ENCODE measurements around the gene DPEP1. TPM values are rescaled to one million over a fixed set of nuclear protein-coding genes. Genes with fewer than 3 reads are reported as not detected.

Gene DPEP1
- total RNA-seq, 1 donor from 2014 or later = 36.3 TPM

DNA sequence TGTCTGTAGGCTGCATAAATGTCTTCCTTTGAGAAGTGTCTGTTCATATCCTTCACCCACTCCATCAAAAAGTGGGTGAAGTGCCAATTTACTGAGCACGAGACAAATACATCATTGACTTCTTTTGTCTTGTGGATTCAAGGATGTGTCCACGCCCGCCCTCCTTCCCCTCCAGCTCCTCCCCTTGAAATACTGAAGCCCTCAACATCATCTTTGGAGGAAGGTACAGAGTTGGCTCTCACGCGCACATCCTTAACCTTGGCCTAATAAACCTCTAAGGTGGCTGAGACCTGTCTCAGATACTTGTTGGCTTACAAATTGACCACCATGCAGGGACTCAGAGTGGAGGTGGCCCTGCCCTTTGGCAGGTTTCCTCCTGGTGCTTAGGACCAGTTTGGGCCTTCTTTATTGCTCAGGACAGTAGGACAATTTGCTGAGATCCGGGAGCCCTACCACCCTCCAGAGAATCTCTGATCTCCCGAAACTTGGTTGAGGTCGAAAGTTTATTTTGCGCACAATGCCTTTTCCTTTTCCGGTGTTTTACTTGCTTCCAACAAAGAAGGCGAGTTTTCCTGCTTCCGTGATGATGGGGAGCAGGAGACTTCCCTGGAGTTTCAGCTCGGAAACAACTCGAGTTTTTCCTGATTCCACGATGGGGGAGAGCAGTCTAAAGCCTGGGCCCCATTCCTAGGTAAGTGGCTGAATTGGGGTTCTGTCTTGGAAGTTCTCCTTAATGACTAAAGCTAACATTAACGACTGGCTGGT, 58.9 kb downstream of the DPEP1 start:
- TF ChIP-seq, protein P1, sequence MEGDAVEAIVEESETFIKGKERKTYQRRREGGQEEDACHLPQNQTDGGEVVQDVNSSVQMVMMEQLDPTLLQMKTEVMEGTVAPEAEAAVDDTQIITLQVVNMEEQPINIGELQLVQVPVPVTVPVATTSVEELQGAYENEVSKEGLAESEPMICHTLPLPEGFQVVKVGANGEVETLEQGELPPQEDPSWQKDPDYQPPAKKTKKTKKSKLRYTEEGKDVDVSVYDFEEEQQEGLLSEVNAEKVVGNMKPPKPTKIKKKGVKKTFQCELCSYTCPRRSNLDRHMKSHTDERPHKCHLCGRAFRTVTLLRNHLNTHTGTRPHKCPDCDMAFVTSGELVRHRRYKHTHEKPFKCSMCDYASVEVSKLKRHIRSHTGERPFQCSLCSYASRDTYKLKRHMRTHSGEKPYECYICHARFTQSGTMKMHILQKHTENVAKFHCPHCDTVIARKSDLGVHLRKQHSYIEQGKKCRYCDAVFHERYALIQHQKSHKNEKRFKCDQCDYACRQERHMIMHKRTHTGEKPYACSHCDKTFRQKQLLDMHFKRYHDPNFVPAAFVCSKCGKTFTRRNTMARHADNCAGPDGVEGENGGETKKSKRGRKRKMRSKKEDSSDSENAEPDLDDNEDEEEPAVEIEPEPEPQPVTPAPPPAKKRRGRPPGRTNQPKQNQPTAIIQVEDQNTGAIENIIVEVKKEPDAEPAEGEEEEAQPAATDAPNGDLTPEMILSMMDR (IDR thresholded peaks at IDR 0.05; ENCODE audit: unreplicated experiment) = no peak
- Mint-ChIP-seq H3K27ac (no peak overlapping the region), H3K4me1 (ENCODE audit: low read depth) (no peaks in the 10 kb centered on the region), H3K27me3 (no peaks in the 10 kb centered on the region), H3K36me3 (ENCODE audit: insufficient read depth) (peaks cover 19% of the 10 kb centered on the region), H3K4me3 (ENCODE audit: low read depth) (no peak overlapping the region), H3K9me3 (ENCODE audit: low read depth) (no peaks in the 10 kb centered on the region)
- DNase-seq (ENCODE audit: low spot score, unreplicated experiment) = no peak

DNA sequence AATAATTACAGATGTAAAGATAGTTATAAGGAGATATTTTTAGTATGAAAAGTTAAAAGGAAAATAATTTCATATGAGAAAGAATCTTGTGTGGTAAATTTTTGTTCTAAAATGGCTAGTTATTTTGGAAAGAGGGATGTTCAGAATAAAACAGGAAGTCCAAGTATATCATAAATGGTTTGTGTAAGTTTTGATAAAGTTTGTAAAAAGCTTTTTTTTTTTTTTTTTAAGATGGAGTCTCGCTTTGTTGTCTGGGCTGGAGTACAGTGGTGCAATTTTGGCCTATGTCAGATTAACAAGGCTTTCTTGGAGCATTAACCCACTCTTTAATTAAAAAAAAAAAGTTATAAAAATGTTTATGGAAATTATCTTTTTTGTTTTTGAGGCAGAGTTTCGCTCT, 64.8 kb downstream of the DPEP1 start:
- Mint-ChIP-seq H3K4me3 (ENCODE audit: low read depth) (no peak overlapping the region), H3K4me1 (ENCODE audit: low read depth) (no peaks in the 10 kb centered on the region), H3K9me3 (ENCODE audit: low read depth) (peaks cover 6% of the 10 kb centered on the region), H3K27me3 (no peaks in the 10 kb centered on the region), H3K36me3 (ENCODE audit: insufficient read depth) (peaks cover 49% of the 10 kb centered on the region), H3K27ac (no peak overlapping the region)
- TF ChIP-seq, protein P1 (IDR thresholded peaks at IDR 0.05; ENCODE audit: unreplicated experiment) = no peak
- no peak for DNase-seq (ENCODE audit: low spot score, unreplicated experiment)

DNA sequence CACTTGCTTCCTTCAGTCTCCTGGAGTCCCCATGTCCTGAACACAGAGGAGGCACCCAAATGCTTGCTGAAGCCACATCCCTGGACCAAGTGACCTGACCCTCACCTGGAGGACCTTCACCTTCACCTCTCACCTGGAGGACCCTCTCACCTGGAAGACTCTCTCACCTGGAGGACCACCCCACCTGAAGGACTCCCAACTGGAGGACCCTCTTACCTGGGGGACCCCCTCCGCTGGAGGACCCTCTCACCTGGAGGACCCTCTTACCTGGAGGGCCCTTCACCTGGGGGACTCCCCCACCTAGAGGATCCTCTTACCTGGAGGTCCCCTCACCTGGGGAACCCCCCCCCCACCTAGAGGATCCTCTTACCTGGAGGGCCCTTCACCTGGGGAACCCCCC, 72.5 kb downstream of the DPEP1 start:
- Mint-ChIP-seq H3K9me3 (ENCODE audit: low read depth) (peaks cover 15% of the 10 kb centered on the region), H3K36me3 (ENCODE audit: insufficient read depth) (peaks cover 52% of the 10 kb centered on the region), H3K27me3 (no peaks in the 10 kb centered on the region), H3K27ac (peak overlapping the region; percentile 74), H3K4me3 (ENCODE audit: low read depth) (peak overlapping the region; percentile 18), H3K4me1 (ENCODE audit: low read depth) (peaks cover 11% of the 10 kb centered on the region)
- no peak for DNase-seq (ENCODE audit: low spot score, unreplicated experiment)
- TF ChIP-seq, protein P1 (IDR thresholded peaks at IDR 0.05; ENCODE audit: unreplicated experiment) = no peak

DNA sequence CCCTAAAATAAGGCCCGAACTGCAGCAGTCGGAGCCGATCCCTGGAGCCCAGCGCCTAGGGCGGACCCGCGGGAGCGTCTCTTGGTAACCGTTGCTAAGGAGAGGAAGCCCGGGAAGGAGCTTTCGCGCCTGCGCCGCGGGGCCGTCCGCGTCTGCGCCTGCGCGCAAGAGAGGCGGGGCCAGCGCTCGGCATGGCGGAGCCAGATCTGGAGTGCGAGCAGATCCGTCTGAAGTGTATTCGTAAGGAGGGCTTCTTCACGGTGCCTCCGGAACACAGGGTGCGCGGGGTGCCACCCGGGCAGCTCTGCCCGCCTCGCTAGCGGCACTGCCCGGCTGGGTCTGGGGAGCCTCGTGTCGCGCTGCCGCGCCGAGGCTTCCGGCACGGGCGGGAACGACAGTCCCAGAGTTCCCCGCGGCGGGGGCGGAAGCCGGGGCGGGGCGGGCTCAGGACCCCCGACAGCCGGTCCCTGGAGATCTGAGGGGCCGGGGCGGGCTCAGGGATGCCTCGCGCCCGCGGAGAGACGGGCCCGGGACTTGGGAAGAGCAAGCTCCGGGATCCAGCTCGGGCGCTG, 73.2 kb downstream of the DPEP1 start, which contains the start of gene CDK10:
CDK10 (plus strand) TSS at position 170 of the 572 bp plus-strand sequence; CDS start at position 192, 22 bp downstream.
- TF ChIP-seq, protein P1 (IDR thresholded peaks at IDR 0.05; ENCODE audit: unreplicated experiment) = no peak
- H3K9me3 Mint-ChIP-seq (ENCODE audit: low read depth) = peaks cover 15% of the 10 kb centered on the region
- H3K36me3 Mint-ChIP-seq (ENCODE audit: insufficient read depth) = peaks cover 46% of the 10 kb centered on the region
- H3K4me3 Mint-ChIP-seq (ENCODE audit: low read depth) = peak within 1 kb of the TSS; percentile 88
- H3K4me1 Mint-ChIP-seq (ENCODE audit: low read depth) = peaks cover 11% of the 10 kb centered on the region
- no peaks in the 10 kb centered on the region for H3K27me3 Mint-ChIP-seq
- H3K27ac Mint-ChIP-seq = peak within 1 kb of the TSS; percentile 98
- DNase-seq (ENCODE audit: low spot score, unreplicated experiment) = peak; percentile 91

DNA sequence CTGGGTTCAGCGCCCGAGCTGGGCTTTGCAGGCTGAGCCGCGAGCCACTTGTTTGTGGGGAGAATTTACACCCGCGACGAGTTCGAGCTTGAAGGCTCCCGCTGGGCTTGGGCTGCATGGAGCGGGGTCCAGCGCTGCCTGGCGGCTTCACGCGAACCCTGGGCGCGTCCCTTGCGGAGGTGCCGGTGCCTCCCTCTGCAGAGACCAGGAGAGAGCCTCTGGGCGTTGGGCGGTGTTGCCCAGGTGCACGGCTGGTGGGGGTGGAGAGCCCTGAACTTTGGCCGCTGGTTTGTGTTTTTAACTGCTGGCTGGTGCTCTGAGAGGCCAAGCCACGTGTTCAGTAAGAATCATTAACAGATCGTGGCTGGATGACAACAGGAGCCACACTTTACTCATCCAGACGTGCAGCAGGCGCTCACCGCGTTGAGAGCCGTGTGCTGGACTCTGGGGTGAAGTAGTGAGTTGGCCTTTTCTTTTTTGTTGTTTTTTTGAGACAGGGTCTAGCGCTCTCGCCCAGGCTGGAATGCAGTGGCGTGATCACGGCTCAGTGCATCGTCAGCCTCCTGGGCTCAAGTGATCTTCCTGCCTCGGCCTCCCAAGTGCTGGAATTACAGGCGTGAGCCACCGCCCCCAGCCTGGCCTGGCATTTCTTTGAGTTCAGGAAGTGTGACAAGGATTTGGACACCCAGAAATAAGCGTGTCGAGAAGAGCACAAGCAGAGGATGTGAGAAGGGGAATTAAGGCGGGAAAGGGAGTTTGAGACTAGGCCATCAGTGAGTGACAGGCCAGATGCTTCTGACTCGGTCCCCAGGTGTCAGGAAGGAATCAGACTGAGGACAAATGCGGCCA, 73.9 kb downstream of the DPEP1 start:
- DNase-seq (ENCODE audit: low spot score, unreplicated experiment) = peak; percentile 42

More for the DNA sequence above, 73.9 kb downstream of the DPEP1 start:
- peaks cover 11% of the 10 kb centered on the region for H3K4me1 Mint-ChIP-seq (ENCODE audit: low read depth)
- H3K36me3 Mint-ChIP-seq (ENCODE audit: insufficient read depth) = peaks cover 40% of the 10 kb centered on the region
- H3K27me3 Mint-ChIP-seq = no peaks in the 10 kb centered on the region
- H3K9me3 Mint-ChIP-seq (ENCODE audit: low read depth) = peaks cover 9% of the 10 kb centered on the region
- peak overlapping the region; percentile 98 for H3K27ac Mint-ChIP-seq
- TF ChIP-seq, protein P1 (IDR thresholded peaks at IDR 0.05; ENCODE audit: unreplicated experiment) = peak; percentile 6
- peak overlapping the region; percentile 88 for H3K4me3 Mint-ChIP-seq (ENCODE audit: low read depth)

All from progenitor cell of endocrine pancreas (in vitro differentiated cells).